Lower leg skin (tissue), 3 donors: ENCODE data around the gene TBCD.

ENCODE experiments used
- POLR2A ChIP-seq, 2 donors: fragments of 450-650 bp; IDR thresholded peaks; one replicate each; pipeline ENCODE4 v1.6.1; 2016 to 2017; ENCODE audit warnings: antibody characterized with exemption in 2 of 2, mild to moderate bottlenecking in 1 of 2, moderate library complexity in 1 of 2
- TF ChIP-seq, protein P1 (sequence below), 3 donors: fragments of 450-650 bp; IDR thresholded peaks; one replicate each; pipeline ENCODE4 v1.5.1; 2016; ENCODE audit warnings: antibody characterized with exemption in 3 of 3, mild to moderate bottlenecking in 3 of 3, moderate library complexity in 2 of 3

DNA sequence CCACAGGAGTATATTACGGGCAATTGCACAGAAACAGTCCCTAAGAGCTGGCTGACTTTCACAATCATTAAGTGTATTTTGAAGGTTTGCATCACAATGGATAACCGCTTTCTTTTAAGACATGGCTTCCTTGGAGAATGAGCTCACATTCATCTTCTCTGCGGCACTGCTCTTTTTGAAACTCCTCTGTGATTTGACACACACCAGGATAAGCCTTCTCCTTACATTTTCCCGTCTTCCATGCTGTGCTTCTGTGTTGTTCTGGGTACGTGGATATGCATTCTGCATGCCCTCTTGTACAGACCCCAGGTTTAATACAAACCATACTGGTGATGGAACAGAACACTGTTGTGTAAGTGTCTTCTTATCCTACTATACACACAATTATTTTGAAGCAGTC lies 238.0 kb downstream of the TBCD start:
- TF ChIP-seq, protein P1, sequence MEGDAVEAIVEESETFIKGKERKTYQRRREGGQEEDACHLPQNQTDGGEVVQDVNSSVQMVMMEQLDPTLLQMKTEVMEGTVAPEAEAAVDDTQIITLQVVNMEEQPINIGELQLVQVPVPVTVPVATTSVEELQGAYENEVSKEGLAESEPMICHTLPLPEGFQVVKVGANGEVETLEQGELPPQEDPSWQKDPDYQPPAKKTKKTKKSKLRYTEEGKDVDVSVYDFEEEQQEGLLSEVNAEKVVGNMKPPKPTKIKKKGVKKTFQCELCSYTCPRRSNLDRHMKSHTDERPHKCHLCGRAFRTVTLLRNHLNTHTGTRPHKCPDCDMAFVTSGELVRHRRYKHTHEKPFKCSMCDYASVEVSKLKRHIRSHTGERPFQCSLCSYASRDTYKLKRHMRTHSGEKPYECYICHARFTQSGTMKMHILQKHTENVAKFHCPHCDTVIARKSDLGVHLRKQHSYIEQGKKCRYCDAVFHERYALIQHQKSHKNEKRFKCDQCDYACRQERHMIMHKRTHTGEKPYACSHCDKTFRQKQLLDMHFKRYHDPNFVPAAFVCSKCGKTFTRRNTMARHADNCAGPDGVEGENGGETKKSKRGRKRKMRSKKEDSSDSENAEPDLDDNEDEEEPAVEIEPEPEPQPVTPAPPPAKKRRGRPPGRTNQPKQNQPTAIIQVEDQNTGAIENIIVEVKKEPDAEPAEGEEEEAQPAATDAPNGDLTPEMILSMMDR (IDR thresholded peaks at IDR 0.05): no peak
- TF ChIP-seq POLR2A (IDR thresholded peaks at IDR 0.05): no peak
